ENCODE measurements around the gene PSMC3.

PSMC3 gene

GRCh38 chr11:47376525-47377371 is 49.5 kb downstream of the PSMC3 start:
- DNase-seq (ENCODE audit: low read depth) = no peak

GRCh38 chr11:47376107-47376524 is 50.1 kb downstream of the PSMC3 start:
- no peak for DNase-seq (ENCODE audit: low read depth)

DNA sequence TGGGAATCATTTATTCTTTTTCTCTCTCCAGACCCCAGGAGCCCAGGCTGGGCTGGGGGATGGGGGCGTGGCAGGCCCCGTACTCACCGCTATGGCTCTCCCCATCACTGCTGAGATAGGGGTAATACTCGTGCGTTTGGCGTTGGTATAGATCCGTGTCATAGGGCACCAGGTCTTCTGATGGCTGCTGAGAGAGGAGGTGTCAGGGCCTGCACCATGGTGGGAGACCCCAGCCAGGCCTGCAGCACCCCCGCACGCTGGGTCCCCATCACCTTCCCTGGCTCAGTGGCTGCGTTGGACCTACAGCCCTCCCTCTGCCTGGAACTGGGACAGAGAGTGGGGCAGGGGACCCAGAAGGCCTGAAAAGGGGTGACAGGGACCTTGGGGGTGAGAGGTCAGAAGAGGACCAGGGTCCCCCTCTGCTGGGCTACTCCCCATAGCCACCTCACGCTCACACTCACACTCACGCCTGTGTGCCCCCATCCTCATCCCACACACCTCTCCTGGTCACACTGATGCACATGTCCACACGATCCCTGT is 50.6 kb downstream of the PSMC3 start:
- no peak for DNase-seq (ENCODE audit: low read depth)

- no peak for DNase-seq (ENCODE audit: low read depth)
Observed at GRCh38 chr11:47375020-47375419, 51.2 kb downstream of the PSMC3 start.

DNA sequence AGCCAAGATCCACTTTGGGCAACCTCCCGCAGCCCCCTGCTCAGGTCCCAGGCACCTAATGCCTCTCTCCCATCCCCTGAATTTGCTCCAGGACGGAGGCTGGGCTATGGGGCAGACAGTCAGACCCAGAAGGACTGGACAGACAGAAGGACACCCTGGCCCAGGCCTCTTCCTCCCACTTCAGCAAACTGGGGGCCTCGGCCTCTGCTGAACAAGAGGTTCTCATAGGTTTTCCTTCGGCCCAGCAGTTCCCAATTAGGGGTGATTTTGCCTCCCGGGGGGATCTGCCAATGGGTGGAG is 51.6 kb downstream of the PSMC3 start:
- DNase-seq (ENCODE audit: low read depth) = no peak

DNA sequence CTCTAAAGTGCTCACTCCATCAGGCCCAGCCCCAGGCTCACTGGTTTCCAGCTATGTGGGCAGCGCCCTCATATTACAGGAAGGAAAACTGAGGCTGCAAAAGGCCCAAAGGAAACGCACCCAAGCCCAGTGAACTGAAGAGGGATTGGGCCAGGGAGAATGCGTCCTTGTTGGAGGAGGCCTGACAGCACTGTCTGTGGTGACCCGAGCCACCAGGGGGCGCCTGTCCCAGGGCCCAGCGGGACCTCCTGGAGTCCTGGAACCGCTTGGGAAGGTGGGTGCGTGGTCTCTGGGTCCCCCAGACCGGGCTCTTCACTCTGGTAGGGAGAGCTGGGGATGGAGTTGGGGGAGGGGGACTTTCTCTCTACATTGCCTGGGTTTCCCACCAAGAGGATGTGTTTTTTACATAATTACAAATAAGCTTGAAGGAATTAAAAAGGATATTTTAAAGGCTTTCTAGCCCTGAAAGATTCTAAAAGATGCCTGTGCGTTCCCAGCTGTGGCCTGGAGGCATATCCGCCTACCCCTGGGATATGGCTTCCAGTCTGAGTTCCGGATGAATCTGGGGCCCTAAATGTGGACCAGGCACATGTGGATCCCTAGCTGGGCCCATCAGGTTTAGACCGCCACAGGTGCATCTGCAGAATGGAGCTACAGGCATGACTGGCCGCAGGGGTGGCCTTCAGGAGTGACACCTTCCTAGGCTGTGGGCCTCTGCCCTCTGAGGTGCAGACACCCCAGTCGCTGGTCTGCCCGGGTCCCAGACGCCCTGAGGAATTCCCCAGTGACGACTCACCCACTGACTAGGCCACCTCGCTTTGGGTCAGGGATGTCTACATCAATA is 52.1 kb downstream of the PSMC3 start:
- no peak for DNase-seq (ENCODE audit: low read depth)

DNA sequence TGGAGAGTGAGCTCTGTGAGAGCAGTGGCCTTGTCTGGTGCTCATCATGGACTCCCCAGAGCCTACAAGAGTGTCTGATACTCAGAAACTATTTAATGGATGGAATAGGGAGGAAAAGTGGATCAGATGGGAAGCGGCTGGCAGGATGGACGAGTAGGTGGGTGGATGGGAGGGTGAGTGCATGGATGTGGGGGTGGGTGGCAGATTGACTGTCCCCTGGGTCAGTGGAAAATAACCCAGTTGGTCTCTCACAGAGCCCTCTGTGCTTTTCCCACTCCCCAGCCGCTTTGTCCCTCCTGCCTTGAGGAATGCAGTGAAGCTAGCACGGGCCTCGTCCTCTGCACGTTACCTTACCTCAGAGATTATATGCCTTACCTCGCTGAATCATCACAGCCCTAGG is 53.8 kb downstream of the PSMC3 start:
- no peak for DNase-seq (ENCODE audit: low read depth)

DNA sequence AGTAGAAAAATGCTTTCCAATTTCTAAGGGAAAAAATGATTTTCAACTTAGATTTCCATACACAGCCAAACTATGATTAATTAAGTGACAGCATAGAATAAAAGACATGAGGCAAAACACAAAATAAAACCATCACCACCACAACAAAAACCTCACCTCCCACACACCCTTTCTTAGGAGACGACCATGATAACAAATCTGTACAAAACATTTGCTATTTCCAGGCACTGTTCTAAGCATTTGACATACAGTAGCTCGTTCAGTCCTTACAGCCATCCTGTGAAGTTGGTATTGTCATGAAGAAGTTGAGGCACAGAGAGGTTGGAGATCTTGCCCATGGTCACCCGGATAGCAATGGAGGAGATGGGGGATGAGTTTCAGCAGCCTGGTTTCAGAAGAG is 56.6 kb downstream of the PSMC3 start:
- DNase-seq (ENCODE audit: low read depth) = no peak

All from non-pigmented ciliary epithelial cell (primary cell).